ENCODE results near the gene SRPRB.

SRPRB gene

GRCh38 chr3:133805702-133806475 lies at the start of gene SRPRB:
Gene SRPRB (plus strand): TSS chr3:133805815. CDS start chr3:133805849, 34 bp downstream.
- in situ Hi-C loops (cut with HindIII; ENCODE audit: low sequenced_read_pairs), result no loop called here

- in situ Hi-C loops (cut with HindIII; ENCODE audit: low sequenced_read_pairs), result no loop called here
Observed at GRCh38 chr3:133756716-133757694, 48.6 kb upstream of the SRPRB start.

GRCh38 chr3:133757701-133758567 lies 47.7 kb upstream of the SRPRB start:
- in situ Hi-C loops (cut with HindIII; ENCODE audit: low sequenced_read_pairs), result no loop called here

- in situ Hi-C loops (cut with HindIII; ENCODE audit: low sequenced_read_pairs), result no loop called here
Observed at GRCh38 chr3:133758568-133758928, 47.1 kb upstream of the SRPRB start.

GRCh38 chr3:133758964-133759739 lies 46.5 kb upstream of the SRPRB start:
- in situ Hi-C loops (cut with HindIII; ENCODE audit: low sequenced_read_pairs), result no loop called here

- in situ Hi-C loops (cut with HindIII; ENCODE audit: low sequenced_read_pairs), result no loop called here
Observed at GRCh38 chr3:133759740-133760305, 45.8 kb upstream of the SRPRB start.

GRCh38 chr3:133760916-133761315 lies 44.7 kb upstream of the SRPRB start:
- in situ Hi-C loops (cut with HindIII; ENCODE audit: low sequenced_read_pairs), result no loop called here

GRCh38 chr3:133761605-133762484 lies 43.8 kb upstream of the SRPRB start:
- in situ Hi-C loops (cut with HindIII; ENCODE audit: low sequenced_read_pairs), result no loop called here

- in situ Hi-C loops (cut with HindIII; ENCODE audit: low sequenced_read_pairs), result no loop called here
Observed at GRCh38 chr3:133762539-133762938, 43.1 kb upstream of the SRPRB start.

- in situ Hi-C loops (cut with HindIII; ENCODE audit: low sequenced_read_pairs), result no loop called here
Observed at GRCh38 chr3:133763797-133764683, 41.6 kb upstream of the SRPRB start.

GRCh38 chr3:133765256-133765655 lies 40.4 kb upstream of the SRPRB start:
- in situ Hi-C loops (cut with HindIII; ENCODE audit: low sequenced_read_pairs), result no loop called here

- in situ Hi-C loops (cut with HindIII; ENCODE audit: low sequenced_read_pairs), result no loop called here
Observed at GRCh38 chr3:133767607-133768006, 38.0 kb upstream of the SRPRB start.

GRCh38 chr3:133769536-133769935 lies 36.1 kb upstream of the SRPRB start:
- in situ Hi-C loops (cut with HindIII; ENCODE audit: low sequenced_read_pairs), result no loop called here

GRCh38 chr3:133773732-133774131 lies 31.9 kb upstream of the SRPRB start:
- in situ Hi-C loops (cut with HindIII; ENCODE audit: low sequenced_read_pairs), result no loop called here

- in situ Hi-C loops (cut with HindIII; ENCODE audit: low sequenced_read_pairs), result no loop called here
Observed at GRCh38 chr3:133775309-133775708, 30.3 kb upstream of the SRPRB start.

- in situ Hi-C loops (cut with HindIII; ENCODE audit: low sequenced_read_pairs), result no loop called here
Observed at GRCh38 chr3:133775835-133776234, 29.8 kb upstream of the SRPRB start.

GRCh38 chr3:133776794-133777438 lies 28.7 kb upstream of the SRPRB start:
- in situ Hi-C loops (cut with HindIII; ENCODE audit: low sequenced_read_pairs), result no loop called here
